HepG2 (cell line): ENCODE results near the gene GADD45GIP1. TPM values are rescaled to one million over a fixed set of nuclear protein-coding genes. Genes with fewer than 3 reads are reported as not detected.

ENCODE experiments used
- EZH2 ChIP-seq: conservative IDR thresholded peaks from 2 replicates; pipeline ENCODE4 v1.6.1; 2012; ENCODE audit warnings: mild to moderate bottlenecking, low read depth, low read length, moderate library complexity
- GABPA ChIP-seq, 2 experiments: IDR thresholded peaks; 2 replicates each; pipeline ENCODE4 v1.6.1; 2011 to 2016; ENCODE audit warnings: low read depth in 2 of 2, low read length in 1 of 2, missing biosample characterization in 1 of 2, missing genetic modification characterization in 1 of 2
- IRX3 ChIP-seq: sonication (generic); formaldehyde crosslinking; IDR thresholded peaks from 2 replicates; pipeline ENCODE4 v1.8.1; 2023; ENCODE audit warnings: mild to moderate bottlenecking, low read depth, missing genetic modification reagents, borderline replicate concordance
- KDM2A ChIP-seq: sonication (generic); formaldehyde crosslinking; IDR thresholded peaks from 2 replicates; pipeline ENCODE4 v1.4.0; 2020; ENCODE audit warnings: low read depth, missing genetic modification reagents, borderline replicate concordance
- MTA3 ChIP-seq: sonication (generic); formaldehyde crosslinking; IDR thresholded peaks from 2 replicates; pipeline ENCODE4 v1.4.0; 2020; ENCODE audit warnings: missing genetic modification reagents
- RORA ChIP-seq: sonication (generic); formaldehyde crosslinking; IDR thresholded peaks from 2 replicates; pipeline ENCODE4 v1.5.0; 2020; ENCODE audit warnings: mild to moderate bottlenecking, missing genetic modification reagents, moderate library complexity
- SMYD3 ChIP-seq: sonication (generic); formaldehyde crosslinking; IDR thresholded peaks from 2 replicates; pipeline ENCODE4 v1.8.1; 2023; ENCODE audit warnings: mild to moderate bottlenecking, missing genetic modification reagents
- ZNF263 ChIP-seq: sonication (generic); formaldehyde crosslinking; IDR thresholded peaks from 2 replicates; pipeline ENCODE4 v1.4.0; 2020; ENCODE audit warnings: missing genetic modification reagents
- ZNF510 ChIP-seq: sonication (generic); formaldehyde crosslinking; IDR thresholded peaks from 2 replicates; pipeline ENCODE4 v1.4.0; 2020; ENCODE audit warnings: low read depth, mild to moderate bottlenecking, missing genetic modification reagents
- polyA plus RNA-seq, 8 experiments: library from polyadenylated mRNA; depleted of rRNA in 3 of 8; stranded (reverse) in 7 of 8; unstranded in 1 of 8; fragments of >200 nt; fragmentation: Illumina TruSeq in 4 of 8; extraction: Trizol in 4 of 8; gene quantifications; 2 replicates each; pipeline versions ENCODE4 v1.2.1 to v1.2.3, GENCODE V29; 2011 to 2016; ENCODE audit warnings: low read depth in 4 of 8, missing spikeins in 1 of 8, mixed read lengths in 1 of 8; ENCODE audit not compliant: insufficient read depth in 1 of 8
- total RNA-seq, 5 experiments: library from RNA; depleted of rRNA; stranded (reverse); fragments of >200 nt; fragmentation: Illumina TruSeq; extraction: Trizol; gene quantifications; 2 replicates each; pipeline ENCODE4 v1.2.3, GENCODE V29; 2016; ENCODE audit warnings: low read depth in 1 of 5
- TF ChIP-seq, protein P1 (sequence below): sonication (generic); formaldehyde crosslinking; IDR thresholded peaks from 2 replicates; pipeline ENCODE4 v1.4.0; 2020; ENCODE audit warnings: low read depth, mild to moderate bottlenecking, missing genetic modification reagents
- TF ChIP-seq, protein P2 (sequence below): sonication (generic); formaldehyde crosslinking; IDR thresholded peaks from 2 replicates; pipeline ENCODE4 v1.8.1; 2023; ENCODE audit warnings: mild to moderate bottlenecking, missing genetic modification reagents
- TF ChIP-seq, protein P3 (sequence below): fragments of 450-650 bp; IDR thresholded peaks from 2 replicates; pipeline ENCODE4 v1.6.1; 2017; ENCODE audit warnings: mild to moderate bottlenecking
- TF ChIP-seq, protein P4 (sequence below): IDR thresholded peaks from 2 replicates; pipeline ENCODE4 v1.6.1; 2016; ENCODE audit warnings: low read depth, control low read depth
- TF ChIP-seq, protein P5 (sequence below): sonication (generic); formaldehyde crosslinking; IDR thresholded peaks from 2 replicates; pipeline ENCODE4 v1.5.0; 2020; ENCODE audit warnings: mild to moderate bottlenecking, missing genetic modification reagents
- TF ChIP-seq, protein P6 (sequence below): IDR thresholded peaks from 2 replicates; pipeline ENCODE4 v1.6.1; 2018; ENCODE audit warnings: missing genetic modification reagents

Gene GADD45GIP1
- total and polyA plus RNA-seq, 2 of the 13 experiments (the other 11 are each of a cell fraction or from before 2014, with no cell fraction given), result 24.6 to 30.7 TPM

DNA sequence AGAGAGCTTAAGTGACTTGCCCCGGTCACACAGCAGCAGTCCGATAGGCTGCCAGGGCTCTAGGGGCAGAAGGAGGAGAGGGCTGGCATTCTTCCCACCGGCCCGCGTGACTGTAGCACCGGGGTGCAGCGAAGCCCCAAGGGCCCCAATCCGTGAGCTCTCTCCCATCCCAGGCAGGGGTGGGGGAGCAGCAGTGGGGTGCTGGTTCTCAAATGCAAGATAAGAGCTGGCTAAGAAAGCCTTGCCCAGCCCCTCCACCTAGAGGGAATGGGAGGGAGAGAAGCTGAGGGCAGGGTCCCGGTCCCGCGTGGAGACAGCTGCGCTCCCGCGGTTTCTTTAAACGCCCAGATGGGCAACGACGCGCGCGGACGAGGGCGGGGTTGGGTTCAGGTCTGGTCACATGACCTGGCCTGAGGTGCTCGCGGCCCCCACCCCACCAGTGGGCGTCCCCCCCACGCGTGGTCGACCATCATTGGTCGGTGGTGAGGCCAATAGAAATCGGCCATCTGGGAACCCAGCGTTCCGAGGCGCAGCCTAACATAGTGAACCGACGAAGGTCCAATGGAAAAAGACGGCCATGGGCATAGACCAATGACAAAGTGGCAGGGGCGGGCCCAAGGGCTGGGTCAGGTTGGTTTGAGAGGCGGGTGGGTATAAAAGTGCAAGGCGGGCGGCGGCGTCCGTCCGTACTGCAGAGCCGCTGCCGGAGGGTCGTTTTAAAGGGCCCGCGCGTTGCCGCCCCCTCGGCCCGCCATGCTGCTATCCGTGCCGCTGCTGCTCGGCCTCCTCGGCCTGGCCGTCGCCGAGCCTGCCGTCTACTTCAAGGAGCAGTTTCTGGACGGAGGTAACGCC, 18.9 kb downstream of the GADD45GIP1 start, which contains the start of gene CALR (continued):
- TF ChIP-seq GABPA (IDR thresholded peaks at IDR 0.05; ENCODE audit: low read depth, low read length), result no peak
- peak; percentile 69 for TF ChIP-seq GABPA (CRISPR knock-in tag; IDR thresholded peaks at IDR 0.05; ENCODE audit: low read depth)
- TF ChIP-seq MTA3, result no peak
- TF ChIP-seq SMYD3 (CRISPR knock-in tag), result no peak; the same call in 1 of the 2 replicates
- no peak for TF ChIP-seq EZH2
- TF ChIP-seq, protein P1, sequence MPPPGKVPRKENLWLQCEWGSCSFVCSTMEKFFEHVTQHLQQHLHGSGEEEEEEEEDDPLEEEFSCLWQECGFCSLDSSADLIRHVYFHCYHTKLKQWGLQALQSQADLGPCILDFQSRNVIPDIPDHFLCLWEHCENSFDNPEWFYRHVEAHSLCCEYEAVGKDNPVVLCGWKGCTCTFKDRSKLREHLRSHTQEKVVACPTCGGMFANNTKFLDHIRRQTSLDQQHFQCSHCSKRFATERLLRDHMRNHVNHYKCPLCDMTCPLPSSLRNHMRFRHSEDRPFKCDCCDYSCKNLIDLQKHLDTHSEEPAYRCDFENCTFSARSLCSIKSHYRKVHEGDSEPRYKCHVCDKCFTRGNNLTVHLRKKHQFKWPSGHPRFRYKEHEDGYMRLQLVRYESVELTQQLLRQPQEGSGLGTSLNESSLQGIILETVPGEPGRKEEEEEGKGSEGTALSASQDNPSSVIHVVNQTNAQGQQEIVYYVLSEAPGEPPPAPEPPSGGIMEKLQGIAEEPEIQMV (CRISPR knock-in tag), result 0 out of 2 replicates have a peak, but pooled peaks have one; percentile 50
- peak; percentile 78 for TF ChIP-seq KDM2A (CRISPR knock-in tag)
- TF ChIP-seq, protein P2, sequence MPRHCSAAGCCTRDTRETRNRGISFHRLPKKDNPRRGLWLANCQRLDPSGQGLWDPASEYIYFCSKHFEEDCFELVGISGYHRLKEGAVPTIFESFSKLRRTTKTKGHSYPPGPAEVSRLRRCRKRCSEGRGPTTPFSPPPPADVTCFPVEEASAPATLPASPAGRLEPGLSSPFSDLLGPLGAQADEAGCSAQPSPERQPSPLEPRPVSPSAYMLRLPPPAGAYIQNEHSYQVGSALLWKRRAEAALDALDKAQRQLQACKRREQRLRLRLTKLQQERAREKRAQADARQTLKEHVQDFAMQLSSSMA (CRISPR knock-in tag), result peak; percentile 96
- TF ChIP-seq, protein P3, sequence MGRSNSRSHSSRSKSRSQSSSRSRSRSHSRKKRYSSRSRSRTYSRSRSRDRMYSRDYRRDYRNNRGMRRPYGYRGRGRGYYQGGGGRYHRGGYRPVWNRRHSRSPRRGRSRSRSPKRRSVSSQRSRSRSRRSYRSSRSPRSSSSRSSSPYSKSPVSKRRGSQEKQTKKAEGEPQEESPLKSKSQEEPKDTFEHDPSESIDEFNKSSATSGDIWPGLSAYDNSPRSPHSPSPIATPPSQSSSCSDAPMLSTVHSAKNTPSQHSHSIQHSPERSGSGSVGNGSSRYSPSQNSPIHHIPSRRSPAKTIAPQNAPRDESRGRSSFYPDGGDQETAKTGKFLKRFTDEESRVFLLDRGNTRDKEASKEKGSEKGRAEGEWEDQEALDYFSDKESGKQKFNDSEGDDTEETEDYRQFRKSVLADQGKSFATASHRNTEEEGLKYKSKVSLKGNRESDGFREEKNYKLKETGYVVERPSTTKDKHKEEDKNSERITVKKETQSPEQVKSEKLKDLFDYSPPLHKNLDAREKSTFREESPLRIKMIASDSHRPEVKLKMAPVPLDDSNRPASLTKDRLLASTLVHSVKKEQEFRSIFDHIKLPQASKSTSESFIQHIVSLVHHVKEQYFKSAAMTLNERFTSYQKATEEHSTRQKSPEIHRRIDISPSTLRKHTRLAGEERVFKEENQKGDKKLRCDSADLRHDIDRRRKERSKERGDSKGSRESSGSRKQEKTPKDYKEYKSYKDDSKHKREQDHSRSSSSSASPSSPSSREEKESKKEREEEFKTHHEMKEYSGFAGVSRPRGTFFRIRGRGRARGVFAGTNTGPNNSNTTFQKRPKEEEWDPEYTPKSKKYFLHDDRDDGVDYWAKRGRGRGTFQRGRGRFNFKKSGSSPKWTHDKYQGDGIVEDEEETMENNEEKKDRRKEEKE, result no peak
- TF ChIP-seq IRX3 (CRISPR knock-in tag), result no peak
- no peak for TF ChIP-seq RORA
- peak; percentile 18; the same call in 1 of the 2 replicates for TF ChIP-seq ZNF263 (CRISPR knock-in tag)
- TF ChIP-seq, protein P4, sequence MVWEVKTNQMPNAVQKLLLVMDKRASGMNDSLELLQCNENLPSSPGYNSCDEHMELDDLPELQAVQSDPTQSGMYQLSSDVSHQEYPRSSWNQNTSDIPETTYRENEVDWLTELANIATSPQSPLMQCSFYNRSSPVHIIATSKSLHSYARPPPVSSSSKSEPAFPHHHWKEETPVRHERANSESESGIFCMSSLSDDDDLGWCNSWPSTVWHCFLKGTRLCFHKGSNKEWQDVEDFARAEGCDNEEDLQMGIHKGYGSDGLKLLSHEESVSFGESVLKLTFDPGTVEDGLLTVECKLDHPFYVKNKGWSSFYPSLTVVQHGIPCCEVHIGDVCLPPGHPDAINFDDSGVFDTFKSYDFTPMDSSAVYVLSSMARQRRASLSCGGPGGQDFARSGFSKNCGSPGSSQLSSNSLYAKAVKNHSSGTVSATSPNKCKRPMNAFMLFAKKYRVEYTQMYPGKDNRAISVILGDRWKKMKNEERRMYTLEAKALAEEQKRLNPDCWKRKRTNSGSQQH (CRISPR knock-in tag), result 0 out of 2 replicates have a peak, but pooled peaks have one; percentile 40
- TF ChIP-seq ZNF510 (CRISPR knock-in tag), result no peak
- TF ChIP-seq, protein P5, sequence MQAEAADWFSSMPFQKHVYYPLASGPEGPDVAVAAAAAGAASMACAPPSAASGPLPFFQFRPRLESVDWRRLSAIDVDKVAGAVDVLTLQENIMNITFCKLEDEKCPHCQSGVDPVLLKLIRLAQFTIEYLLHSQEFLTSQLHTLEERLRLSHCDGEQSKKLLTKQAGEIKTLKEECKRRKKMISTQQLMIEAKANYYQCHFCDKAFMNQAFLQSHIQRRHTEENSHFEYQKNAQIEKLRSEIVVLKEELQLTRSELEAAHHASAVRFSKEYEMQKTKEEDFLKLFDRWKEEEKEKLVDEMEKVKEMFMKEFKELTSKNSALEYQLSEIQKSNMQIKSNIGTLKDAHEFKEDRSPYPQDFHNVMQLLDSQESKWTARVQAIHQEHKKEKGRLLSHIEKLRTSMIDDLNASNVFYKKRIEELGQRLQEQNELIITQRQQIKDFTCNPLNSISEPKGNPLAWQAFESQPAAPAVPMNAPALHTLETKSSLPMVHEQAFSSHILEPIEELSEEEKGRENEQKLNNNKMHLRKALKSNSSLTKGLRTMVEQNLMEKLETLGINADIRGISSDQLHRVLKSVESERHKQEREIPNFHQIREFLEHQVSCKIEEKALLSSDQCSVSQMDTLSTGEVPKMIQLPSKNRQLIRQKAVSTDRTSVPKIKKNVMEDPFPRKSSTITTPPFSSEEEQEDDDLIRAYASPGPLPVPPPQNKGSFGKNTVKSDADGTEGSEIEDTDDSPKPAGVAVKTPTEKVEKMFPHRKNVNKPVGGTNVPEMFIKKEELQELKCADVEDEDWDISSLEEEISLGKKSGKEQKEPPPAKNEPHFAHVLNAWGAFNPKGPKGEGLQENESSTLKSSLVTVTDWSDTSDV (CRISPR knock-in tag), result no peak
- TF ChIP-seq, protein P6, sequence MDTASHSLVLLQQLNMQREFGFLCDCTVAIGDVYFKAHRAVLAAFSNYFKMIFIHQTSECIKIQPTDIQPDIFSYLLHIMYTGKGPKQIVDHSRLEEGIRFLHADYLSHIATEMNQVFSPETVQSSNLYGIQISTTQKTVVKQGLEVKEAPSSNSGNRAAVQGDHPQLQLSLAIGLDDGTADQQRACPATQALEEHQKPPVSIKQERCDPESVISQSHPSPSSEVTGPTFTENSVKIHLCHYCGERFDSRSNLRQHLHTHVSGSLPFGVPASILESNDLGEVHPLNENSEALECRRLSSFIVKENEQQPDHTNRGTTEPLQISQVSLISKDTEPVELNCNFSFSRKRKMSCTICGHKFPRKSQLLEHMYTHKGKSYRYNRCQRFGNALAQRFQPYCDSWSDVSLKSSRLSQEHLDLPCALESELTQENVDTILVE, result peak; percentile 34; the same call in 1 of the 2 replicates
